GM12878 (cell line): Measurements from ENCODE around the gene ENTREP3. TPM values are rescaled to one million over a fixed set of nuclear protein-coding genes. Genes with fewer than 3 reads are reported as not detected.
A peak's percentile ranks its signal among the peaks of the same experiment; 100 is the strongest.

ENCODE experiments used
- ATAC-seq: fragments of 200-7000 bp; cut with Tn5 transposase; 3 replicates; pipeline ENCODE4 v1.9.1; 2020; ENCODE audit warnings: mild to moderate bottlenecking, moderate library complexity
- BruUV-seq: library from RNA; stranded (reverse); fragments of 400-500 nt; replicated peaks from 2 replicates; lab custom pipeline; 2021; lab: Mats Ljungman, UMichigan
- CTCF ChIA-PET: fragments of 300-600 bp; sonication (Branson Sonifier 250); formaldehyde crosslinking; extraction: SDS; loops from one replicate; lab custom pipeline; 2021; ENCODE audit warnings: inconsistent platforms; lab: Yijun Ruan, JAX
- POLR2A ChIA-PET: fragments of 350-600 bp; formaldehyde crosslinking; extraction: SDS; loops from one replicate; lab custom pipeline; 2021; ENCODE audit warnings: inconsistent platforms; lab: Charles Lee
- RAD21 ChIA-PET: fragments of 300-600 bp; sonication (Branson Sonifier 250); formaldehyde crosslinking; loops from one replicate; lab custom pipeline; 2023; ENCODE audit warnings: antibody characterized with exemption; ENCODE audit not compliant: unreplicated experiment; lab: Charles Lee
- SMC1A ChIA-PET: fragments of 300-600 bp; sonication (Branson Sonifier 250); formaldehyde crosslinking; loops from one replicate; lab custom pipeline; 2023; ENCODE audit not compliant: unreplicated experiment, uncharacterized antibody; lab: Charles Lee
- DNase-seq: peaks from one replicate; pipeline ENCODE4 v3.0.0-alpha.2; 2011; ENCODE audit warnings: low read depth, low spot score
- FAIRE-seq: peaks from 3 replicates; lab custom pipeline; 2011; peaks lifted over from hg19 to GRCh38; lab: Jason Lieb, UNC
- H2AFZ ChIP-seq: 2 replicates; pipeline ENCODE4 v1.6.0; 2011; ENCODE audit warnings: low read depth, low read length, control low read depth; ENCODE audit not compliant: control insufficient read depth
- H3K27ac ChIP-seq: 2 replicates; pipeline ENCODE4 v1.5.1; 2011; ENCODE audit warnings: control low read depth; ENCODE audit not compliant: control insufficient read depth, insufficient read depth
- H3K27me3 ChIP-seq, 2 experiments: replicated peaks in 1 of 2; 2 replicates each; pipeline versions ENCODE4 v1.6.0 to v1.6.1; 2011; ENCODE audit warnings: low read length in 1 of 2; ENCODE audit not compliant: control insufficient read depth in 2 of 2, insufficient read depth in 2 of 2
- H3K36me3 ChIP-seq, 2 experiments: 2 replicates each; pipeline ENCODE4 v1.5.1; 2011; ENCODE audit warnings: low read length in 1 of 2; ENCODE audit not compliant: control insufficient read depth in 2 of 2, insufficient read depth in 2 of 2
- H3K4me1 ChIP-seq: 2 replicates; pipeline ENCODE4 v1.6.1; 2011; ENCODE audit warnings: mild to moderate bottlenecking, low read length, moderate library complexity, mixed read lengths; ENCODE audit not compliant: control insufficient read depth, insufficient read depth
- H3K4me2 ChIP-seq: 2 replicates; pipeline ENCODE4 v1.6.0; 2011; ENCODE audit warnings: control low read depth; ENCODE audit not compliant: control insufficient read depth, insufficient read depth
- H3K4me3 ChIP-seq: fragments of 200-600 bp; sonication (generic); 2 replicates; pipeline ENCODE4 v1.5.1; 2016
- H3K79me2 ChIP-seq: 2 replicates; pipeline ENCODE4 v1.6.0; 2011; ENCODE audit warnings: low read length; ENCODE audit not compliant: control insufficient read depth, insufficient read depth
- H3K9ac ChIP-seq: 2 replicates; pipeline ENCODE4 v1.8.0; 2011; ENCODE audit warnings: low read length, control low read depth, mixed read lengths; ENCODE audit not compliant: control insufficient read depth, insufficient read depth
- H3K9me3 ChIP-seq: replicated peaks from 3 replicates; pipeline ENCODE4 v1.5.1; 2011; ENCODE audit warnings: mild to moderate bottlenecking, low read length; ENCODE audit not compliant: control insufficient read depth, insufficient read depth
- H4K20me1 ChIP-seq: 2 replicates; pipeline ENCODE4 v1.6.0; 2011; ENCODE audit not compliant: control insufficient read depth, insufficient read depth
- ATF7 ChIP-seq: fragments of 450-650 bp; IDR thresholded peaks from 2 replicates; pipeline ENCODE4 v1.6.1; 2016; ENCODE audit warnings: low read depth, mild to moderate bottlenecking
- CHD1 ChIP-seq: IDR thresholded peaks from 2 replicates; pipeline ENCODE4 v1.6.1; 2012; ENCODE audit warnings: low read depth, low read length, improper control_type of control experiment
- MEF2B ChIP-seq: fragments of 450-650 bp; IDR thresholded peaks from 2 replicates; pipeline ENCODE4 v1.6.1; 2018; ENCODE audit warnings: mild to moderate bottlenecking, moderate library complexity; ENCODE audit not compliant: partially characterized antibody, poor library complexity, severe bottlenecking
- SPI1 ChIP-seq: IDR thresholded peaks from 2 replicates; pipeline ENCODE4 v1.6.1; 2011; ENCODE audit warnings: low read depth, mild to moderate bottlenecking, low read length, moderate library complexity, borderline replicate concordance; ENCODE audit not compliant: insufficient read depth
- ZNF217 ChIP-seq: fragments of 450-650 bp; IDR thresholded peaks from 2 replicates; pipeline ENCODE4 v1.6.1; 2017; ENCODE audit warnings: antibody characterized with exemption, mild to moderate bottlenecking
- ZNF274 ChIP-seq: IDR thresholded peaks from one replicate; pipeline ENCODE4 v1.8.0; 2011; ENCODE audit not compliant: insufficient read length, insufficient read depth
- ZNF592 ChIP-seq: fragments of 450-650 bp; IDR thresholded peaks from 2 replicates; pipeline ENCODE4 v1.6.1; 2017; ENCODE audit warnings: mild to moderate bottlenecking, moderate library complexity
- ZSCAN29 ChIP-seq: fragments of 450-650 bp; IDR thresholded peaks from 2 replicates; pipeline ENCODE4 v1.6.1; 2017; ENCODE audit warnings: mild to moderate bottlenecking, moderate library complexity
- WGBS: methylation state at CpG from one replicate; pipeline ENCODE4 v1.1.6; 2016; ENCODE audit warnings: low lambda C conversion rate; ENCODE audit not compliant: insufficient replicate concordance, insufficient coverage; ENCODE audit errors: missing lambda C conversion rate; 5-methylcytosine and 5-hydroxymethylcytosine counted together
- in situ Hi-C: fragments of 300-500 bp; cut with MboI; formaldehyde crosslinking; loops from 9 replicates; pipeline ENCODE4 v1.14.3; 2018; ENCODE audit warnings: mixed read lengths
- intact Hi-C: fragments of 100-400 bp; cut with micrococcal nuclease; formaldehyde crosslinking; loops from one replicate; pipeline ENCODE4 v1.14.2; 2022; ENCODE audit not compliant: unreplicated experiment
- polyA plus RNA-seq, 11 experiments: library from polyadenylated mRNA; depleted of rRNA in 4 of 11; unstranded in 6 of 11; stranded (reverse) in 5 of 11; fragments of >200 nt; fragmentation: Nextera tagmentation in 4 of 11; fragmentation: Illumina TruSeq in 1 of 11; extraction: Ambion mirVana in 4 of 11; extraction: Trizol in 1 of 11; gene quantifications; 1 replicate in 1 of 11; 2 replicates in 10 of 11; pipeline versions ENCODE4 v1.2.1 to v1.2.3, GENCODE V29; 2011 to 2016; ENCODE audit warnings: inconsistent platforms in 2 of 11, missing spikeins in 2 of 11, low read depth in 1 of 11
- total RNA-seq, 4 experiments: library from RNA; depleted of rRNA in 3 of 4; stranded (reverse); fragments of >200 nt in 3 of 4; fragmentation: Illumina TruSeq in 1 of 4; extraction: Trizol in 1 of 4; gene quantifications; 2 replicates each; pipeline versions ENCODE4 v1.2.1 to v1.2.3, GENCODE V29; 2013 to 2021
- TF ChIP-seq, protein P1 (sequence below): fragments of 450-650 bp; formaldehyde crosslinking; IDR thresholded peaks from 2 replicates; pipeline ENCODE4 v1.4.0; 2020; ENCODE audit warnings: mild to moderate bottlenecking, moderate library complexity
- TF ChIP-seq, protein P2 (sequence below): fragments of 450-650 bp; IDR thresholded peaks from 2 replicates; pipeline ENCODE4 v1.6.1; 2016; ENCODE audit warnings: mild to moderate bottlenecking

The ENTREP3 gene
- total and polyA plus RNA-seq, 10 of the 15 experiments (the other 5 are each of a cell fraction or from before 2014, with no cell fraction given) = 1.7 to 31.8 (median 3.9) TPM

DNA sequence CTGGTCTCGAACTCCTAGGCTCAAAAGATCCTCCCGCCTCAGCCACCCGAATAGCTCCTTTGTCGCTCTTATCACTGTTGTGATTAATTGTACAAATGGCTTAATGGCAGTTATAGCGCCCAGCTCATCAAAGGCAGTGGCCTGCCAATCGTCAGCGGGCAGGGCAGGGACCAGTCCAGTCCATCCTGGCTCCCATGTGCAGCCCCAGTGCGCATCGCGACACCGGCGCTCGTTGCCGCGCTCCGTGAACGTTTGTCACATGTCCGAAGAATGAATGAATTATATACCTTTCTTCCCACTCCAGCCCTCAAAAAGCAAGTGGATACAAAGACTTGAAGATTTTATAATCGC, 28.4 kb downstream of the ENTREP3 start (continued):
- TF ChIP-seq MEF2B = no peak

DNA sequence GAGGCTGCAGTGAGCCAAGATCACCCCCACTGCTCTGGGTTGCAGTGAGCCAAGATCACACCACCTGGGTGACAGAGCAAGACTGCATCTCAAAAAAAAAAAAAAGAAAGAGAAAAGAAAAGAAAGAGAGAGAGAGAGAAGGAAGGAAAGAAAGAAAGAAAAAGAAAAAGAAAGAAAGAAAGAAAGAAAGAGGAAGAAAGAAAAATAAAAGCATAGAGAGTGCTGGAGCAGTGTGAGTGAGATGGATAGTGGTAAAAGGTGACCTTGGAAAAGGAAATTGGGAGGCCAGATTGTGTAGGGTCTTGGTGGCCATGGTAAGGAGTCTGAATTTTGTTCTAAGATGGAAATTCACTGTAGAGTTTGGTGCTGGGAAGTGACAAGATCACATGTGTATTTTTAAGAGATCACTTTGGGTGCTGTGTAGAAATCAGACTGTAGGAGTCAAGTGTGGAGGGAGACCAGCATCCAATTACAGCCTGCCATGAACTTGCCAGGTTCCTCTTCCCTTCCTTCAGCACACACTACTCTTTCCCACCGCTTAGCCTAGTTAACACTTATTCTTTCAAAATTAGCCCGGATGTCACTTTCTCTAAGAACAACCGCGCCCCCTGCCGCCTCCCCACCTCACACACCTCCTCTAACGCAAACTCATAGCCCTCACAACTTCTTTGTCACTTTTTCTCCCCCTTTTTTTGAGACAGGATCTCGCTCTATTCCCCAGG, 28.9 kb downstream of the ENTREP3 start:
- Histone ChIP-seq H3K9ac (peak overlapping the region; percentile 89), H3K27ac (peak overlapping the region; percentile 96), H3K79me2 (peaks cover 22% of the 10 kb centered on the region), H2AFZ (peak overlapping the region; percentile 75), H3K4me1 (peaks cover 36% of the 10 kb centered on the region), H3K27me3 (no peaks in the 10 kb centered on the region), H4K20me1 (no peaks in the 10 kb centered on the region), H3K36me3 (no peaks in the 10 kb centered on the region; a peak in 1 of 4 replicates), H3K9me3 (no peaks in the 10 kb centered on the region), H3K4me3 (peak overlapping the region; percentile 67), H3K4me2 (peak overlapping the region; percentile 88)
- WGBS = 1% methylated on average over 7 of the region's 7 CpGs
- ChIA-PET RAD21 (interaction anchor here (1.0 to 6.5 kb wide), 11 partner anchors 15 to 135 kb away, joined by 3 to 85 read pairs (median 4); partner anchors contain the start of genes KRTCAP2, MTX1 and THBS3), SMC1A (interaction anchor here (0.5 to 6.7 kb wide), 9 partner anchors 15 to 53 kb away, joined by 3 to 89 read pairs (median 7); partner anchors contain the start of genes KRTCAP2, MTX1 and THBS3), POLR2A (interaction anchor here (0.8 to 6.9 kb wide), 9 partner anchors 16 to 82 kb away, joined by 3 to 84 read pairs (median 13); partner anchors contain the start of genes FDPS, KRTCAP2, MTX1 and THBS3), CTCF (interaction anchor here (0.6 to 7.0 kb wide), 18 partner anchors 11 to 277 kb away, joined by 3 to 154 read pairs (median 10); partner anchors contain the start of genes KRTCAP2, MTX1, SCAMP3 and THBS3)
- FAIRE-seq (peak; percentile 80), ATAC-seq (peak; percentile 70), DNase-seq (no peak)
- no TSS peak for BruUV-seq
- in situ Hi-C loops (no loop called here), intact Hi-C loops (loop anchor here (1.0 kb wide), 2 partner anchors 19 to 50 kb away; partner anchors contain the start of gene THBS3)
- TF ChIP-seq CHD1 = no peak
- no peak for TF ChIP-seq ZSCAN29
- 0 out of 2 replicates have a peak, but pooled peaks have one; percentile 35 for TF ChIP-seq SPI1
- peak; percentile 10; the same call in 1 of the 2 replicates for TF ChIP-seq ATF7
- TF ChIP-seq, protein P1, sequence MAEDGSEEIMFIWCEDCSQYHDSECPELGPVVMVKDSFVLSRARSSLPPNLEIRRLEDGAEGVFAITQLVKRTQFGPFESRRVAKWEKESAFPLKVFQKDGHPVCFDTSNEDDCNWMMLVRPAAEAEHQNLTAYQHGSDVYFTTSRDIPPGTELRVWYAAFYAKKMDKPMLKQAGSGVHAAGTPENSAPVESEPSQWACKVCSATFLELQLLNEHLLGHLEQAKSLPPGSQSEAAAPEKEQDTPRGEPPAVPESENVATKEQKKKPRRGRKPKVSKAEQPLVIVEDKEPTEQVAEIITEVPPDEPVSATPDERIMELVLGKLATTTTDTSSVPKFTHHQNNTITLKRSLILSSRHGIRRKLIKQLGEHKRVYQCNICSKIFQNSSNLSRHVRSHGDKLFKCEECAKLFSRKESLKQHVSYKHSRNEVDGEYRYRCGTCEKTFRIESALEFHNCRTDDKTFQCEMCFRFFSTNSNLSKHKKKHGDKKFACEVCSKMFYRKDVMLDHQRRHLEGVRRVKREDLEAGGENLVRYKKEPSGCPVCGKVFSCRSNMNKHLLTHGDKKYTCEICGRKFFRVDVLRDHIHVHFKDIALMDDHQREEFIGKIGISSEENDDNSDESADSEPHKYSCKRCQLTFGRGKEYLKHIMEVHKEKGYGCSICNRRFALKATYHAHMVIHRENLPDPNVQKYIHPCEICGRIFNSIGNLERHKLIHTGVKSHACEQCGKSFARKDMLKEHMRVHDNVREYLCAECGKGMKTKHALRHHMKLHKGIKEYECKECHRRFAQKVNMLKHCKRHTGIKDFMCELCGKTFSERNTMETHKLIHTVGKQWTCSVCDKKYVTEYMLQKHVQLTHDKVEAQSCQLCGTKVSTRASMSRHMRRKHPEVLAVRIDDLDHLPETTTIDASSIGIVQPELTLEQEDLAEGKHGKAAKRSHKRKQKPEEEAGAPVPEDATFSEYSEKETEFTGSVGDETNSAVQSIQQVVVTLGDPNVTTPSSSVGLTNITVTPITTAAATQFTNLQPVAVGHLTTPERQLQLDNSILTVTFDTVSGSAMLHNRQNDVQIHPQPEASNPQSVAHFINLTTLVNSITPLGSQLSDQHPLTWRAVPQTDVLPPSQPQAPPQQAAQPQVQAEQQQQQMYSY (CRISPR knock-in tag) = no peak
- no peak for TF ChIP-seq ZNF217
- TF ChIP-seq, protein P2, sequence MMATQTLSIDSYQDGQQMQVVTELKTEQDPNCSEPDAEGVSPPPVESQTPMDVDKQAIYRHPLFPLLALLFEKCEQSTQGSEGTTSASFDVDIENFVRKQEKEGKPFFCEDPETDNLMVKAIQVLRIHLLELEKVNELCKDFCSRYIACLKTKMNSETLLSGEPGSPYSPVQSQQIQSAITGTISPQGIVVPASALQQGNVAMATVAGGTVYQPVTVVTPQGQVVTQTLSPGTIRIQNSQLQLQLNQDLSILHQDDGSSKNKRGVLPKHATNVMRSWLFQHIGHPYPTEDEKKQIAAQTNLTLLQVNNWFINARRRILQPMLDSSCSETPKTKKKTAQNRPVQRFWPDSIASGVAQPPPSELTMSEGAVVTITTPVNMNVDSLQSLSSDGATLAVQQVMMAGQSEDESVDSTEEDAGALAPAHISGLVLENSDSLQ = 0 out of 2 replicates have a peak, but pooled peaks have one; percentile 41
- TF ChIP-seq ZNF274 = no peak
- no peak for TF ChIP-seq ZNF592
